Mesodermal cell (in vitro differentiated cells): ENCODE data around the gene TMEM201.

Experiments
- H3K27ac ChIP-seq: 2 replicates; pipeline ENCODE4 v1.7.0; 2013; ENCODE audit warnings: mild to moderate bottlenecking, low read depth, low read length, moderate library complexity; ENCODE audit not compliant: severe bottlenecking
- H3K36me3 ChIP-seq: 2 replicates; pipeline ENCODE4 v1.7.1; 2013; ENCODE audit warnings: mild to moderate bottlenecking, low read length, moderate library complexity; ENCODE audit not compliant: control insufficient read depth, insufficient read depth
- H3K4me1 ChIP-seq: one replicate; pipeline ENCODE4 v1.7.1; 2013; ENCODE audit warnings: mild to moderate bottlenecking, low read length; ENCODE audit not compliant: insufficient read depth, control insufficient read depth, poor library complexity, severe bottlenecking
- H3K4me3 ChIP-seq: 2 replicates; pipeline ENCODE4 v1.7.0; 2013; ENCODE audit warnings: low read length, control low read depth, mild to moderate bottlenecking; ENCODE audit not compliant: insufficient read depth, poor library complexity, severe bottlenecking; ENCODE audit errors: extremely low read depth
- H3K9me3 ChIP-seq: 2 replicates; pipeline ENCODE4 v1.7.1; 2013; ENCODE audit warnings: mild to moderate bottlenecking, low read length, moderate library complexity; ENCODE audit not compliant: control insufficient read depth
- WGBS, 2 experiments: methylation state at CpG; one replicate each; pipeline ENCODE4 v1.1.5; 2013; ENCODE audit warnings: missing lambda C conversion rate in 2 of 2; ENCODE audit not compliant: insufficient coverage in 2 of 2; 5-methylcytosine and 5-hydroxymethylcytosine counted together

The TMEM201 gene

GRCh38 chr1:9593492-9594465 lies 5.1 kb downstream of the TMEM201 start:
- Histone ChIP-seq H3K27ac (peak overlapping the region; percentile 69), H3K36me3 (peaks cover 32% of the 10 kb centered on the region), H3K4me1 (peaks cover 30% of the 10 kb centered on the region), H3K9me3 (no peaks in the 10 kb centered on the region), H3K4me3 (no peak overlapping the region)
- WGBS, 2 experiments, result 78 to 79% methylated on average over 17 to 19 of the region's 25 CpGs

GRCh38 chr1:9594471-9595155 lies 5.9 kb downstream of the TMEM201 start:
- Histone ChIP-seq H3K27ac (no peak overlapping the region), H3K4me3 (no peak overlapping the region), H3K36me3 (peaks cover 38% of the 10 kb centered on the region), H3K9me3 (no peaks in the 10 kb centered on the region), H3K4me1 (peaks cover 30% of the 10 kb centered on the region)
- WGBS, 2 experiments, result 91 to 95% methylated on average over 11 of the region's 20 CpGs

DNA sequence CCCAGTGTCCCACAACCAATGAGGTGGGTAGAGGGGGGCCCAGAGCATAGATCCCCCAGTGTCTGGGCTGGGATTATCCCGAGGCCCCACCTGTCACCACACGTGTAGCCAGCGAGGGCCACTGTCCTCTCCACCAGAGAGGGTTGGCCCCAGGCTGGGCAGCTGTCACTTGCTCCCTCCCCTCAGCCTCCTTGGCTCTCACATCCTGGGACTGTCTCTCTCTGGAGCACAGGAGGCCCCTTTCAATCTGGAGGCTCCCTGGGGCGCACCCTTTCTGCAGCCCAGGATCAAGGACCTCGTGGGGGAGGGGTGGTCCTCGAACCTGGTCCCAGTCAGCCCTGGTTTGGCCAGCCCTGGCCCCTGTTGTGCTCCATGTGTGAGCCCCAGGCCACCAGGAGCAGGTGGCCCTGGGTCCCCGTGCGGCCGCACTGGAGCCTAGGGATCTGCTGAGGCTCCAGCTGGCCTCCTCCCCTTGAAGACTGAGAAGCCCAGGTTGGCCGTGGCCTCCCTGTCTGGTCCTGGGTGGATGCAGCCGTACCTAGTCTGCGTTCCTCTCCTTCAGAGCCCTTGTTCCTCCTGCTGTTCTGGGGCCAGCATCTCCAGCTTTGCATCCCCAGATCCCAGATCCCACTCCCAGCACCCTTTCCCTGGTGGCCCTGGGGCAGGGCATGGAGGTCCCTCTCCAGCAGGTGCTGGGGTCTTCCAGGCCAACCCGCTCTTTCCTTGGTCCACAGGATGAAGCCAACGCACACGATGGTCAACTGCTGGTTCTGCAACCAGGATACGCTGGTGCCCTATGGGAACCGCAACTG lies 6.7 kb downstream of the TMEM201 start:
- Histone ChIP-seq H3K4me1 (peaks cover 26% of the 10 kb centered on the region), H3K27ac (no peak overlapping the region), H3K9me3 (no peaks in the 10 kb centered on the region), H3K36me3 (peaks cover 45% of the 10 kb centered on the region), H3K4me3 (no peak overlapping the region)
- WGBS, 2 experiments, result 90% methylated on average over 13 to 17 of the region's 17 CpGs

DNA sequence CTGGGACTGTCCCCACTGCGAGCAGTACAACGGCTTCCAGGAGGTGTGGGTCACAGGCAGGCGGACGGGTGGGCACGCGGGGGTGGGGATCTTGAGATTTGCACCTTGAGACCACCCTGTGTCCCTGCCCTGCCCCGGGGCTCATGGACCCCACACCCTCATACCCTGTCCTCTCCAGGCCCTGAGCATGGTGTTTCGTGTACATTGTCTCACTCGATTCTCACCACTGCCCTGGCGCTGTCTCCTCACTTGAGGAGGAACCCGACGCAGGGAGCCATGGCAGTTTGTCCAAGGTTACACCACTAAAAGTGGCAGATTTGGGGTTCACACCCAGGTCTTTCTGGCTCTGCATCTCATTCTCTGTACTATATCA lies 7.2 kb downstream of the TMEM201 start:
- H3K36me3 ChIP-seq, result peaks cover 50% of the 10 kb centered on the region
- H3K4me3 ChIP-seq, result no peak overlapping the region
- H3K9me3 ChIP-seq, result no peaks in the 10 kb centered on the region
- H3K4me1 ChIP-seq, result peaks cover 24% of the 10 kb centered on the region
- 92 to 98% methylated on average over 11 to 12 of the region's 12 CpGs for WGBS, 2 experiments
- H3K27ac ChIP-seq, result no peak overlapping the region

- Histone ChIP-seq H3K4me1 (peaks cover 24% of the 10 kb centered on the region), H3K36me3 (peaks cover 56% of the 10 kb centered on the region), H3K9me3 (no peaks in the 10 kb centered on the region), H3K27ac (no peak overlapping the region), H3K4me3 (no peak overlapping the region)
- WGBS, 2 experiments, result 93 to 94% methylated on average over 17 to 27 of the region's 27 CpGs
Observed at GRCh38 chr1:9596415-9597123, 7.9 kb downstream of the TMEM201 start.

DNA sequence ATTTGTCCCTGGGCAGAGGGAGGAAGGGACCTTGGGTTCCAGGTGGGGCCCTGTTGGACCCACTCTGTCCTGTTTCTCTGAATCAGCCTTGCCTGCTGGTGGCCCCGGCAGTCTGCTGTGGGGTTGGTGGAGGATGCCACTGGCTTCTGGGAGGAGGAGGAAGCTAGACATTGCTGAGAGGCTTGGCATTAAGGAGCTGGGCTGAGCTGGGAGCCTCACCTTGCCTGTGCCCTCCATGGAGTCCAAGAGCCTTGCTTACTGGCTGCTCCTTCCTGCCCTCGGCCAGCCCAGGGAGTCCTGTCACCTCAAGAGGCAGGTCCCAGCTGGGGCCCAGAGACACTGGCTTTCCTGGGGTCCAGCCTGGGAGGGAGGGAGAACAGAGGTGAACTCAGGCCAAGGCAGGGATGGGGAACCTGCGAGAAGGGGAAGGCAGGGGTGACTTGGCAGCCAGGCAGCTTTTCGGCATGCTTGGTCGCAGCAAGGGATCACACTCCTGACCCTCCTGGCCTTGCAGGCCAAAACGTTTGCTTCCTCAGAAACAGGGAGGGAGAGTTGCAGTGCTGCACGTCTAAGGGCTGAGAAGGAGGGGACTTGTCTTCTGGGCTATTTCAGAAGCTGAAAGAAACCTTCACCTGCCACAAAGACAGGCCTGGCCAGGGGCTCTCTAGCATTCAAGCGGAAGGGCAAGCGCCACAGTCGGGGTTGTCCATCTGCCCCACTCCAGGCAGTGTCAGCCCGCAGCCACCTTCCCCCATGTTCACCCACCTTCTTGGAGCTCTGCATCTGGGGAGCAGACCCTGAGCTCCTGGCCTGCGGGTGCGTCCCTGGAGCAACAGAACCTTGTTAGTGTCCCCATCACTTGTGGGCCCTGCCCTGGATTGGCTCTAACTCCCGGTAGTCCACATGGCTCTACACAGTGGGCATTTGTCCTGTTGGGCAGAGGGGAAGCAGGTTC lies 8.9 kb downstream of the TMEM201 start:
- Histone ChIP-seq H3K36me3 (peaks cover 63% of the 10 kb centered on the region), H3K4me3 (no peak overlapping the region), H3K27ac (no peak overlapping the region), H3K4me1 (peaks cover 15% of the 10 kb centered on the region), H3K9me3 (no peaks in the 10 kb centered on the region)
- 94 to 95% methylated on average over 10 to 14 of the region's 14 CpGs for WGBS, 2 experiments

DNA sequence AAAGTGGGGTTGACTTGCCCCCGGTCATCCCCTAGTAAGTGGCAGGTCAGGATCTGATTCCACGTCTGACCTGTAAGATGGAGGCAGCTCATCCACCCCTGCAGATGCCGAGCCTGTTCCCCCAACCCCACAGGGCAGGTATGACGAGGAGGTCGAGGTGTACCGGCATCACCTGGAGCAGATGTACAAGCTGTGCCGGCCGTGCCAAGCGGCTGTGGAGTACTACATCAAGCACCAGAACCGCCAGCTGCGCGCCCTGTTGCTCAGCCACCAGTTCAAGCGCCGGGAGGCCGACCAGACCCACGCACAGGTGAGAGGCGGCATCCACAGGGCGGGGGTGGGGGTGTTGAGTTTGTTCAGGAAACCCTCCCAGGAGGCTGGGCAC lies 9.6 kb downstream of the TMEM201 start:
- H3K4me1 ChIP-seq, result peaks cover 8% of the 10 kb centered on the region
- H3K27ac ChIP-seq, result no peak overlapping the region
- H3K4me3 ChIP-seq, result no peak overlapping the region
- WGBS, 2 experiments, result 90 to 93% methylated on average over 16 to 18 of the region's 18 CpGs
- no peaks in the 10 kb centered on the region for H3K9me3 ChIP-seq
- peaks cover 66% of the 10 kb centered on the region for H3K36me3 ChIP-seq

- Histone ChIP-seq H3K27ac (no peak overlapping the region), H3K4me3 (no peak overlapping the region), H3K9me3 (no peaks in the 10 kb centered on the region), H3K36me3 (peaks cover 66% of the 10 kb centered on the region), H3K4me1 (no peaks in the 10 kb centered on the region)
- WGBS, 2 experiments, result 90 to 98% methylated on average over 7 to 10 of the region's 10 CpGs
Observed at GRCh38 chr1:9599741-9600140, 11.0 kb downstream of the TMEM201 start.
